ENCODE results near the gene TMEM108.

TMEM108 gene

DNA sequence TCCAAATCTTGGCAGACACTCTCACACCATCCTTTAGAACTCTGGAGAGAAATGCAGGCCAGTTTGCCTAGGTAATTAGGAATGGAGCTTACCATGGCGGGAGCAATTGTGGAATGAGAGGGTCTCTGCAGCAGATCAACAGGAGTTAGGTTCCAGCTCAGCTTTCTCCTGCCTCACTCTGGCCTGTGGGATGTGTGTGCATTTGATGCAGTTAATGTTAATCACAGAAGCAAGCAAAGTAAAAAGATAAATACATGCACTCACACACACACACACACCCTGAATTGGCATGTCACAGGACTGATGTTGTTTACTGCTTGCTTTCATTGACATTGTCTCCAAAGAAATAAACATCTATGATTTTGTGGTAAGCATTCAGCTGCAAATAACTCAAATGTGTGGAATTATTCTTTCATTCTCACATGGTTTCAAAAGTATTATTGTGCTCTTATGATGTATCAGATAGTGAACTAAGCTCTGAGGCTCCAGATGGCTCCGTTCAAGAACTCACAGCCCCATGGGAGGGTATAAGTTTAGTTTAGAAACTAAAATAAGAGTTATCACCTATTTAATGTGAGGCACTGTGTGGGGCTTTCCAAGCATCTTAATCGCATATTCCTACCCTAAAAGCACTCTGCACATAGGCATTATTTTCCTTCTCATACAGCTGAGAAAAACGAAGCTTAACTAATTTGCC, 330.3 kb downstream of the TMEM108 start:
- no peaks in the 10 kb centered on the region for H3K36me3 ChIP-seq (ENCODE audit: control insufficient read depth, insufficient read depth, low read length)
- WGBS, 2 experiments (ENCODE audit: insufficient coverage in 2 of 2) = 52% methylated on average over 2 of the region's 4 CpGs; no CpG with 5 or more reads in 1 of the 2 experiments
- H3K27ac ChIP-seq (ENCODE audit: low read depth, low read length, severe bottlenecking) = no peak overlapping the region

GRCh38 chr3:133369068-133369440, 330.9 kb downstream of the TMEM108 start:
- Histone ChIP-seq H3K4me3 (ENCODE audit: extremely low read depth, insufficient read depth, low read length, poor library complexity, severe bottlenecking) (no peak overlapping the region), H3K9me3 (ENCODE audit: control insufficient read depth, low read length) (no peaks in the 10 kb centered on the region), H3K4me1 (ENCODE audit: control insufficient read depth, insufficient read depth, low read length, poor library complexity, severe bottlenecking) (no peaks in the 10 kb centered on the region), H3K27ac (ENCODE audit: low read depth, low read length, severe bottlenecking) (no peak overlapping the region), H3K36me3 (ENCODE audit: control insufficient read depth, insufficient read depth, low read length) (no peaks in the 10 kb centered on the region)
- 94 to 96% methylated on average over 5 of the region's 9 CpGs for WGBS, 2 experiments (ENCODE audit: insufficient coverage in 2 of 2)

More for the DNA sequence above, 330.3 kb downstream of the TMEM108 start:
- Histone ChIP-seq H3K4me3 (ENCODE audit: extremely low read depth, insufficient read depth, low read length, poor library complexity, severe bottlenecking) (no peak overlapping the region), H3K4me1 (ENCODE audit: control insufficient read depth, insufficient read depth, low read length, poor library complexity, severe bottlenecking) (no peaks in the 10 kb centered on the region), H3K9me3 (ENCODE audit: control insufficient read depth, low read length) (no peaks in the 10 kb centered on the region)

DNA sequence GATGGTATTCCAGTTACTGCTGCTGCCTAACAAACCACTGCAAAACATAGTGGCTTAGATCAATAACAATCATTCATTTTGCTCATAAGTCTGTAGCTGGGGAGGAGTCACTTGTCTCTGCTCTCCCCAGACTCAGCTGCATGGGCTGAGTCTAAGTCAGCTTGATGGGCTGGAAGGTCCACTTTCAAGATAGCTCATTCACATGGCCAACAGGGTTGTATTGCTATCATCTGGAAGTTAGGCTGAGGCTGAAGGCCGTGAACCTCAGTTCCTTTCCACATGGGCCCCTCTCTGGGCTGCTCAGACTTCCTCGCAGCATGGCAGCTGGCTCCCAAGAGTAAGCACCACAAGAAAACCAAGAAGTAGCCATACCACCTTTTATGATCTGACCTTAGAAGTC, 333.0 kb downstream of the TMEM108 start:
- 88 to 100% methylated on average over 1 to 2 of the region's 2 CpGs for WGBS, 2 experiments (ENCODE audit: insufficient coverage in 2 of 2)
- Histone ChIP-seq H3K27ac (ENCODE audit: low read depth, low read length, severe bottlenecking) (no peak overlapping the region), H3K4me3 (ENCODE audit: extremely low read depth, insufficient read depth, low read length, poor library complexity, severe bottlenecking) (no peak overlapping the region), H3K4me1 (ENCODE audit: control insufficient read depth, insufficient read depth, low read length, poor library complexity, severe bottlenecking) (no peaks in the 10 kb centered on the region), H3K9me3 (ENCODE audit: control insufficient read depth, low read length) (no peaks in the 10 kb centered on the region), H3K36me3 (ENCODE audit: control insufficient read depth, insufficient read depth, low read length) (no peaks in the 10 kb centered on the region)

DNA sequence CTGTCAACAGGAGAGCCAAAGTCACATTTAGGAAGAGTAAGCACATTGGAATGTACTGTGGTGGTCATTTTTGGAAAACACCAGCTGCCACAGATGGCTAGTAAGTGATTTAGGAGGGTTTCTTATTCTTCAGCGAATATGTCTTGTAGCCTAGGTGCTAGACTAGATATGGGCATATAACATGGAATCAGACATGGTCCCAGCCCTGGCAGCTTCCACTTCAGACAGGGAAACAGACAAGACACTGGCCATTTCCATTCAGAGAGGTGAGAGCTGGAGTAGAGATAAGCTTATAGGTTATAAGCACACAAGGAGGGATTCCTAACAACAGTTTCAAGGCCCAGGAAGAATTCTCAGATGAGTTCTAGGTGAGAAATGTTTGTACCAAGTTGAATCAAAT, 333.5 kb downstream of the TMEM108 start:
- H3K27ac ChIP-seq (ENCODE audit: low read depth, low read length, severe bottlenecking) = no peak overlapping the region
- H3K4me3 ChIP-seq (ENCODE audit: extremely low read depth, insufficient read depth, low read length, poor library complexity, severe bottlenecking) = no peak overlapping the region
- H3K36me3 ChIP-seq (ENCODE audit: control insufficient read depth, insufficient read depth, low read length) = no peaks in the 10 kb centered on the region
- no peaks in the 10 kb centered on the region for H3K9me3 ChIP-seq (ENCODE audit: control insufficient read depth, low read length)
- 100% methylated on average over 1 of the region's 1 CpG; no CpG with 5 or more reads in 1 of the 2 experiments for WGBS, 2 experiments (ENCODE audit: insufficient coverage in 2 of 2)
- H3K4me1 ChIP-seq (ENCODE audit: control insufficient read depth, insufficient read depth, low read length, poor library complexity, severe bottlenecking) = no peaks in the 10 kb centered on the region

DNA sequence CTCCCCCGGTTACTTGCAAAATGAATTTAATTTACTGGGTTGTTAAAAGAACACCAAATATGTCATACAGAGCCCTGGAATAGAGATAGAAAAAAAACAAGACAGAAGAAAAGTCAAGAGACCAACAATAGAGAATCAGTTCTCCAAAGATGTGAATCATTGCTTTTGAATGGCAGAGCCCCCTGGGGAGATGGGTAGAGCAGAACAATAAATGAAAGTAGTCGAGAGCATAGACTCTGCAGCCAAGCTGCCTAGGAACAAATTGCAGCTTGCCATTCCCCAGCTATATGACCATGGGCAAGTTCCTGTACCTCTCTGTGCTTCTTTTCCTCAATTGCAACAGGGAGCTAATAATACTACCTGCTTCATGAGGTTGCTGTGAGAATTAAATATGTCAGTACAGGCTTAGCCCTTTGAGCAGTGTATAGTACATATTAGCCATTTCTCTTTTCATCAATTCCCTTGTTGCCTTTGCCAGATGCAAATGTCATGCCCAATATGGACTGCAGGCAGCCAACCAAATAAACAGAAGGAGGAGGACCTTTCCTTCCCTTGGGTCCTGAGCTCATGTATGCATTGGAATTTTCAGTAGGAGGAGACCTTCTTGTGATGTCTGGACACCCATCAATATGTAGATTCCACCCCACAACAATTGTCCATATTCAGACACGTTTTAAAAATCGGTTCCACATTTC, 336.7 kb downstream of the TMEM108 start:
- no peak overlapping the region for H3K27ac ChIP-seq (ENCODE audit: low read depth, low read length, severe bottlenecking)
- no peaks in the 10 kb centered on the region for H3K36me3 ChIP-seq (ENCODE audit: control insufficient read depth, insufficient read depth, low read length)
- no peaks in the 10 kb centered on the region for H3K9me3 ChIP-seq (ENCODE audit: control insufficient read depth, low read length)
- no peaks in the 10 kb centered on the region for H3K4me1 ChIP-seq (ENCODE audit: control insufficient read depth, insufficient read depth, low read length, poor library complexity, severe bottlenecking)
- WGBS, 2 experiments (ENCODE audit: insufficient coverage in 2 of 2) = 33% methylated on average over 1 of the region's 4 CpGs; no CpG with 5 or more reads in 1 of the 2 experiments
- no peak overlapping the region for H3K4me3 ChIP-seq (ENCODE audit: extremely low read depth, insufficient read depth, low read length, poor library complexity, severe bottlenecking)

GRCh38 chr3:133375403-133375745, 337.2 kb downstream of the TMEM108 start:
- H3K9me3 ChIP-seq (ENCODE audit: control insufficient read depth, low read length) = no peaks in the 10 kb centered on the region
- H3K27ac ChIP-seq (ENCODE audit: low read depth, low read length, severe bottlenecking) = no peak overlapping the region
- no peaks in the 10 kb centered on the region for H3K36me3 ChIP-seq (ENCODE audit: control insufficient read depth, insufficient read depth, low read length)
- no peak overlapping the region for H3K4me3 ChIP-seq (ENCODE audit: extremely low read depth, insufficient read depth, low read length, poor library complexity, severe bottlenecking)
- no peaks in the 10 kb centered on the region for H3K4me1 ChIP-seq (ENCODE audit: control insufficient read depth, insufficient read depth, low read length, poor library complexity, severe bottlenecking)

DNA sequence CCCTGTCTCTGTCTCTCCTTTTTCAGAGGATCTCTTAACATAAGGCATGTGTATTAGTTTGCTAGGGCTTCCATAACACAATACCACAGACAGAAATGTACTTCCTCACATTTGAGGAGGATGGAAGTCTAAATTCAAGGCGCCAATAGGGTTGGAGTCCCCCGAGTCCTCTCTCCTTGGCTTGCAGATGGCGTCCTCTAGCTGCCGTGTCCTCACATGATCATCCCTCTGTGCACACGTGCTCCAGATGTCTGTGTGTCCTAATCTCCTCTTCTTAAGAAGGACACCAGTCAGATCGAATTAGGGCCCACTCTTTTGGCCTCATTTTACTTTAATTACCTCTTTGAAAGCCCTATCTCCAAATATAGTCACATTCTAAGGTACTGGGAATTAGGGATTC, 338.6 kb downstream of the TMEM108 start:
- 71 to 76% methylated on average over 6 of the region's 6 CpGs for WGBS, 2 experiments (ENCODE audit: insufficient coverage in 2 of 2)
- no peaks in the 10 kb centered on the region for H3K36me3 ChIP-seq (ENCODE audit: control insufficient read depth, insufficient read depth, low read length)
- H3K4me3 ChIP-seq (ENCODE audit: extremely low read depth, insufficient read depth, low read length, poor library complexity, severe bottlenecking) = no peak overlapping the region
- H3K27ac ChIP-seq (ENCODE audit: low read depth, low read length, severe bottlenecking) = no peak overlapping the region
- no peaks in the 10 kb centered on the region for H3K9me3 ChIP-seq (ENCODE audit: control insufficient read depth, low read length)
- H3K4me1 ChIP-seq (ENCODE audit: control insufficient read depth, insufficient read depth, low read length, poor library complexity, severe bottlenecking) = no peaks in the 10 kb centered on the region

GRCh38 chr3:133377396-133377795, 339.2 kb downstream of the TMEM108 start:
- 87% methylated on average over 3 of the region's 3 CpGs for WGBS, 2 experiments (ENCODE audit: insufficient coverage in 2 of 2)
- Histone ChIP-seq H3K27ac (ENCODE audit: low read depth, low read length, severe bottlenecking) (no peak overlapping the region), H3K36me3 (ENCODE audit: control insufficient read depth, insufficient read depth, low read length) (no peaks in the 10 kb centered on the region), H3K9me3 (ENCODE audit: control insufficient read depth, low read length) (no peaks in the 10 kb centered on the region), H3K4me3 (ENCODE audit: extremely low read depth, insufficient read depth, low read length, poor library complexity, severe bottlenecking) (no peak overlapping the region), H3K4me1 (ENCODE audit: control insufficient read depth, insufficient read depth, low read length, poor library complexity, severe bottlenecking) (no peaks in the 10 kb centered on the region)

- Histone ChIP-seq H3K4me3 (ENCODE audit: extremely low read depth, insufficient read depth, low read length, poor library complexity, severe bottlenecking) (no peak overlapping the region), H3K36me3 (ENCODE audit: control insufficient read depth, insufficient read depth, low read length) (no peaks in the 10 kb centered on the region), H3K4me1 (ENCODE audit: control insufficient read depth, insufficient read depth, low read length, poor library complexity, severe bottlenecking) (no peaks in the 10 kb centered on the region), H3K27ac (ENCODE audit: low read depth, low read length, severe bottlenecking) (no peak overlapping the region), H3K9me3 (ENCODE audit: control insufficient read depth, low read length) (no peaks in the 10 kb centered on the region)
- WGBS, 2 experiments (ENCODE audit: insufficient coverage in 2 of 2) = 87 to 92% methylated on average over 9 to 19 of the region's 19 CpGs
Observed at GRCh38 chr3:133379926-133380325, 341.7 kb downstream of the TMEM108 start.

DNA sequence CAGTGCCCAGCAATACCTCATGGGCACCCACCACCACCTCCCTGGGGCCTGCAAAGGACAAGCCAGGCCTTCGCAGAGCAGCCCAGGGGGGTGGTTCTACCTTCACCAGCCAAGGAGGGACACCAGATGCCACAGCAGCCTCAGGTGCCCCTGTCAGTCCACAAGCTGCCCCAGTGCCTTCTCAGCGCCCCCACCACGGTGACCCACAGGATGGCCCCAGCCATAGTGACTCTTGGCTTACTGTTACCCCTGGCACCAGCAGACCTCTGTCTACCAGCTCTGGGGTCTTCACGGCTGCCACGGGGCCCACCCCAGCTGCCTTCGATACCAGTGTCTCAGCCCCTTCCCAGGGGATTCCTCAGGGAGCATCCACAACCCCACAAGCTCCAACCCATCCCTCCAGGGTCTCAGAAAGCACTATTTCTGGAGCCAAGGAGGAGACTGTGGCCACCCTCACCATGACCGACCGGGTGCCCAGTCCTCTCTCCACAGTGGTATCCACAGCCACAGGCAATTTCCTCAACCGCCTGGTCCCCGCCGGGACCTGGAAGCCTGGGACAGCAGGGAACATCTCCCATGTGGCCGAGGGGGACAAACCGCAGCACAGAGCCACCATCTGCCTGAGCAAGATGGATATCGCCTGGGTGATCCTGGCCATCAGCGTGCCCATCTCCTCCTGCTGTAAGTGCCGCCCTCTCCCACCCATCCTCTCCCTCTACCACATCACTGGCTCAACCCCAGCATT, 342.5 kb downstream of the TMEM108 start:
- WGBS, 2 experiments (ENCODE audit: insufficient coverage in 2 of 2) = 97% methylated on average over 11 to 16 of the region's 16 CpGs
- Histone ChIP-seq H3K4me3 (ENCODE audit: extremely low read depth, insufficient read depth, low read length, poor library complexity, severe bottlenecking) (no peak overlapping the region), H3K36me3 (ENCODE audit: control insufficient read depth, insufficient read depth, low read length) (no peaks in the 10 kb centered on the region), H3K9me3 (ENCODE audit: control insufficient read depth, low read length) (no peaks in the 10 kb centered on the region), H3K27ac (ENCODE audit: low read depth, low read length, severe bottlenecking) (no peak overlapping the region), H3K4me1 (ENCODE audit: control insufficient read depth, insufficient read depth, low read length, poor library complexity, severe bottlenecking) (no peaks in the 10 kb centered on the region)
